Ovary (tissue), 9 donors: Measurements from ENCODE around the gene VGLL4. TPM values are rescaled to one million over a fixed set of nuclear protein-coding genes. Genes with fewer than 3 reads are reported as not detected.
A peak's percentile ranks its signal among the peaks of the same experiment; 100 is the strongest.

Experiments used
- DNase-seq, 5 donors: peaks; one replicate each; pipeline ENCODE4 v3.0.0-alpha.2; 2019 to 2020
- H3K27ac ChIP-seq, 2 donors: fragments of 200-600 bp; one replicate each; pipeline versions ENCODE4 v1.5.1 to v1.8.0; 2019 to 2022
- H3K27me3 ChIP-seq: fragments of 200-600 bp; one replicate; pipeline ENCODE4 v1.8.0; 2022
- H3K36me3 ChIP-seq: fragments of 200-600 bp; sonication (generic); one replicate; pipeline ENCODE4 v1.5.1; 2019
- H3K4me1 ChIP-seq: one replicate; pipeline ENCODE4 v1.8.1; 2013; ENCODE audit warnings: mild to moderate bottlenecking, moderate library complexity; ENCODE audit not compliant: insufficient read depth
- H3K4me3 ChIP-seq: fragments of 200-600 bp; sonication (generic); one replicate; pipeline ENCODE4 v1.5.1; 2017
- H3K9me3 ChIP-seq, 2 donors: fragments of 200-600 bp in 1 of 2; sonication (generic) in 1 of 2; one replicate each; pipeline versions ENCODE4 v1.5.1 to v1.8.1; 2013 to 2019; ENCODE audit warnings: mild to moderate bottlenecking in 1 of 2, moderate library complexity in 1 of 2
- EP300 ChIP-seq: sonication (generic); formaldehyde crosslinking; IDR thresholded peaks from one replicate; pipeline ENCODE4 v1.6.1; 2017; ENCODE audit warnings: antibody characterized with exemption
- POLR2A ChIP-seq: fragments of 450-650 bp; IDR thresholded peaks from one replicate; pipeline ENCODE4 v1.6.1; 2017; ENCODE audit warnings: antibody characterized with exemption, mild to moderate bottlenecking, moderate library complexity
- WGBS, 3 donors: extraction: QIAGEN DNeasy Blood & Tissue Kit in 1 of 3; methylation state at CpG; one replicate each; pipeline versions ENCODE4 v1.1.5 to v1.1.7; 2013 to 2017; 5-methylcytosine and 5-hydroxymethylcytosine counted together
- intact Hi-C, 4 donors: fragments of 100-400 bp; cut with DNase I; formaldehyde crosslinking; loops; one replicate each; pipeline versions ENCODE4 v1.11.0 to v1.15.1; 2022 to 2023
- polyA plus RNA-seq, 2 donors: library from polyadenylated mRNA; stranded (reverse); fragments of 200-250 nt in 1 of 2; fragments of 350-450 nt in 1 of 2; fragmentation: Illumina TruSeq in 1 of 2; extraction: RNeasy Lipid Tissue Mini Kit (QIAGEN cat#74804) in 1 of 2; gene quantifications; one replicate each; pipeline ENCODE4 v1.2.3, GENCODE V29; 2013 to 2014
- total RNA-seq, 7 donors: library from RNA; depleted of rRNA in 2 of 7; stranded (reverse); fragments of >200 nt in 2 of 7; fragmentation: NEBNext Ultra II Directional in 3 of 7; extraction: Animal tissue kit (Norgen Biotek cat#: 25700) in 3 of 7; gene quantifications; one replicate each; pipeline versions ENCODE4 v1.1.0 to v1.2.4, GENCODE V29; 2016 to 2023
- TF ChIP-seq, protein P1 (sequence below), 3 donors: fragments of 450-650 bp in 2 of 3; fragments of 200-600 bp in 1 of 3; IDR thresholded peaks; one replicate each; pipeline versions ENCODE4 v1.5.1 to v1.8.0; 2016 to 2022; ENCODE audit warnings: antibody characterized with exemption in 3 of 3, mild to moderate bottlenecking in 1 of 3
- donor health status: DM: no; HTN: no; CAD: no; lungs with moderate emphysema.
- donor health status: DM: no; HTN: no; CAD: no.
- donor health status: Bipolar disorder and iron deficiency.
- donor health status: DM: yes; HTN: yes; CAD: no.
- donor health status: DM: no; HTN: no; CAD: no.
- donor health status: DM: yes; HTN: yes; CAD: no.

VGLL4 gene
- total and polyA plus RNA-seq, 9 donors: 73.2 to 120 (median 106) TPM

DNA sequence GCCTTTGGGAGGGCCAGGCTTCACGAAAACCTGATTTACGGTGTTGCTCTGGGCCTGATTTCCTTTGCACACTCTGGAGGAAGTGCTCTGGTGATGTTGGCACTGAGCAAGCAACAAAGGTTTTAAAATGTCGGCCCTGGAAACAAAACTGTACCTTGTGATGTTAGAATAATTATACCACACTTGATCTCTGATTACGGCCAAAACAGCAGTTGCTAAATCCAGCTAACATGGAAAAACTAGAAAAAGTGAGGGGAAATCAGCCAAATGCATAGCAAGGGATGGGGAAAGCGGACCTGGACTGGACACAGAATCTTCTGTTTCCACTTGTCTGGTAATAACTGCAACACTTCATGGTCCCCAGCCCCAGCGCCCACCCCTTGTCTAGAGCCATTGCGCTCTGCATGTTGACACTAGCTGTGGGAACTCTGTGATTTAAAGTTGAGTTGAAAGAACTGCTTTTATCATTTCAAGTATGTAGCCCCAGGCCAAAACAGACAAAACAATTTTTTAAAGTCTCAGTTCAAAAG is 120.1 kb downstream of the VGLL4 start:
- Histone ChIP-seq H3K9me3 (no peaks in the 10 kb centered on the region), H3K4me3 (no peak overlapping the region), H3K27ac (peak overlapping the region in 1 of 2 donors; percentile 76), H3K4me1 (peaks cover 10% of the 10 kb centered on the region), H3K36me3 (no peaks in the 10 kb centered on the region), H3K27me3 (no peaks in the 10 kb centered on the region)
- DNase-seq: peak in 3 of 5 donors; percentile 49 to 64 (median 57)
- intact Hi-C loops: no loop called here
- no peak for TF ChIP-seq POLR2A
- TF ChIP-seq EP300: no peak
- TF ChIP-seq, protein P1, sequence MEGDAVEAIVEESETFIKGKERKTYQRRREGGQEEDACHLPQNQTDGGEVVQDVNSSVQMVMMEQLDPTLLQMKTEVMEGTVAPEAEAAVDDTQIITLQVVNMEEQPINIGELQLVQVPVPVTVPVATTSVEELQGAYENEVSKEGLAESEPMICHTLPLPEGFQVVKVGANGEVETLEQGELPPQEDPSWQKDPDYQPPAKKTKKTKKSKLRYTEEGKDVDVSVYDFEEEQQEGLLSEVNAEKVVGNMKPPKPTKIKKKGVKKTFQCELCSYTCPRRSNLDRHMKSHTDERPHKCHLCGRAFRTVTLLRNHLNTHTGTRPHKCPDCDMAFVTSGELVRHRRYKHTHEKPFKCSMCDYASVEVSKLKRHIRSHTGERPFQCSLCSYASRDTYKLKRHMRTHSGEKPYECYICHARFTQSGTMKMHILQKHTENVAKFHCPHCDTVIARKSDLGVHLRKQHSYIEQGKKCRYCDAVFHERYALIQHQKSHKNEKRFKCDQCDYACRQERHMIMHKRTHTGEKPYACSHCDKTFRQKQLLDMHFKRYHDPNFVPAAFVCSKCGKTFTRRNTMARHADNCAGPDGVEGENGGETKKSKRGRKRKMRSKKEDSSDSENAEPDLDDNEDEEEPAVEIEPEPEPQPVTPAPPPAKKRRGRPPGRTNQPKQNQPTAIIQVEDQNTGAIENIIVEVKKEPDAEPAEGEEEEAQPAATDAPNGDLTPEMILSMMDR (IDR thresholded peaks at IDR 0.05): no peak
- WGBS, 3 donors: 13 to 17% (median 13%) methylated on average over 7 of the region's 7 CpGs

DNA sequence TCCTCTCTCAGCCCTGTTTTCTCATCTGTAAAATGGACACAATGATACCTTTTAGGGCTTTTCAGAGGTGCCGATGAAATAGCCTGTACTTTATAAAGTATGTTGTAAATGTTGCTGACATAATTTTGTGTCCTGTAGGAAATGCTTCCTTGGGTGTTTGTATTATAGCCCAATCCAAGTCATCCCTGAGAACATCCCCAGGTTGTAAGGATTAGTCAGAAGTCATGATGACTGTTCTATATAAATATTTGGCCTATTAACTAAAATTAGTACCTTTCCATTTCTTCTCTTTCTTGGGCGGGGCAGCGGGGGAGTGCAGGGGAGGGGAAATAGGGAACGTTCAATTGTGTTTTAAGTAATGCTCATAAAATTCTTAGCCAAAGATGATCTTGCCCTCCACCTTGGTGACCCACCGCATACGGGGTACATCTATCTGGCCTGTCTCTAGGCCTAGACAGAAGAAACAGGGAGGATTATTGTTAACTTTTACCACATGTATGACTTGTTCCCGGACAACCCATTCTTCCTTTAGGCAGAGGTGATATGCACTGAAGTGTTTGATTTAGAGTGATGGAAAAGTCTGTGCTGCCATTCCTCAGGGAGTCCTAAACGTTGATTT is 120.7 kb downstream of the VGLL4 start:
- 56 to 63% (median 58%) methylated on average over 8 of the region's 8 CpGs for WGBS, 3 donors
- no peaks in the 10 kb centered on the region for H3K27me3 ChIP-seq
- intact Hi-C loops: no loop called here
- no peak for TF ChIP-seq POLR2A
- TF ChIP-seq, protein P1 (IDR thresholded peaks at IDR 0.05): no peak
- TF ChIP-seq EP300: no peak
- peak overlapping the region in 1 of 2 donors; percentile 76 for H3K27ac ChIP-seq
- H3K36me3 ChIP-seq: no peaks in the 10 kb centered on the region
- H3K4me1 ChIP-seq: peaks cover 12% of the 10 kb centered on the region
- no peaks in the 10 kb centered on the region for H3K9me3 ChIP-seq
- no peak overlapping the region for H3K4me3 ChIP-seq
- no peak for DNase-seq

DNA sequence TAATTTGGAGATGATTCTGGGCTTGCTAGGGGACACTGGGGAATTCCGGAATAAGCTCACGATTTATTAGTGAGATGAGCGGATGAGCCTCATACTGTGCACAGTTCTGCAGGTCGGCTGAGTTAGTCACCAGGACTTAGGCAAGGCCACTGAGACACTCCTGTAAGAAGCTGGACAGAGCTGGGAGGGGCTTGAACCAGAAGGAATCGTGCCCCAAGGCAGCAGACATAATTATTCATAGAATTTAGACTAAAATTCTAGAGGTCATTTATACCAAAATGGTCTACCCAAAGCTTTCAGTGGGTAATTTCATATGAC is 121.4 kb downstream of the VGLL4 start:
- H3K36me3 ChIP-seq: no peaks in the 10 kb centered on the region
- 92 to 96% (median 94%) methylated on average over 5 of the region's 5 CpGs for WGBS, 3 donors
- H3K27me3 ChIP-seq: no peaks in the 10 kb centered on the region
- TF ChIP-seq, protein P1 (IDR thresholded peaks at IDR 0.05): no peak
- TF ChIP-seq EP300 (no peak), POLR2A (no peak)
- DNase-seq: peak in 1 of 5 donors; percentile 11
- H3K9me3 ChIP-seq: no peaks in the 10 kb centered on the region
- no peak overlapping the region for H3K27ac ChIP-seq
- peaks cover 16% of the 10 kb centered on the region for H3K4me1 ChIP-seq
- H3K4me3 ChIP-seq: no peak overlapping the region
- intact Hi-C loops: no loop called here

DNA sequence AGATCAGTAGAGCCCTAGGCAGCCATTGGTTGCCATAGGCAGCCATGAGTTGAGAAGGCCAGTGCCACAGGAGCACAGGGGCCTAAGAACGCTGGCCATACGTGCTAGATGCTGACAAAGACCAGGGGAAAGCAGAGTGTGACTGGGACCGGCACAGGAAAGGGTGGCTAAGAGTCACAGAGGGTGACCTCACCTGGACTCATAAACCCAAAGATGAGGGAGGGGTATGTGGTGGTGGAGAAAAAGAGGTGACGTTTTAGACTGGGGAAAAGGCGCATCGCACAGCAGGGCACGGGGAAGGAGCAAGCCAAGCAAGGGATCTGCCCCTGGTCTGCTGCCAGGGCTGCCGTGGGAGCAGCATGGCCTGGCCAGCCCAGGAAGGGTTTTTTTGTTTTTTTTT is 122.5 kb downstream of the VGLL4 start:
- H3K4me1 ChIP-seq: peaks cover 16% of the 10 kb centered on the region
- WGBS, 3 donors: 92 to 95% (median 92%) methylated on average over 8 of the region's 8 CpGs
- TF ChIP-seq, protein P1 (IDR thresholded peaks at IDR 0.05): no peak
- H3K36me3 ChIP-seq: no peaks in the 10 kb centered on the region
- no peak overlapping the region for H3K27ac ChIP-seq
- DNase-seq: peak in 1 of 5 donors; percentile 16
- no peaks in the 10 kb centered on the region for H3K9me3 ChIP-seq
- intact Hi-C loops: no loop called here
- H3K27me3 ChIP-seq: no peaks in the 10 kb centered on the region
- H3K4me3 ChIP-seq: no peak overlapping the region
